NCI-H748 (cell line): Measurements from ENCODE around the gene ATP2C1.
"Not testable (repeated sequence)": the region's sequence is repeated elsewhere in the genome, so short reads cannot be mapped to it uniquely, and the experiment has no call there.

Source experiments
- DNase-seq: peaks from one replicate; lab custom pipeline; 2025; ENCODE audit not compliant: unreplicated experiment; lab: John Stamatoyannopoulos, UW

ATP2C1 gene

GRCh38 chr3:130972592-130972991 lies 78.7 kb downstream of the ATP2C1 start:
- not testable (repeated sequence) for DNase-seq

- no peak for DNase-seq
Measured at GRCh38 chr3:130973406-130973805, 79.5 kb downstream of the ATP2C1 start.

- DNase-seq, result no peak
Measured at GRCh38 chr3:130974201-130974600, 80.3 kb downstream of the ATP2C1 start.

- no peak for DNase-seq
Measured at GRCh38 chr3:130975251-130975650, 81.4 kb downstream of the ATP2C1 start.

GRCh38 chr3:130976706-130977105 lies 82.8 kb downstream of the ATP2C1 start:
- DNase-seq, result no peak

GRCh38 chr3:130979117-130979516 lies 85.2 kb downstream of the ATP2C1 start:
- DNase-seq, result no peak

- no peak for DNase-seq
Measured at GRCh38 chr3:130981469-130981868, 87.6 kb downstream of the ATP2C1 start.

- DNase-seq, result no peak
Measured at GRCh38 chr3:130990282-130990681, 96.4 kb downstream of the ATP2C1 start.

GRCh38 chr3:130991126-130991525 lies 97.2 kb downstream of the ATP2C1 start:
- DNase-seq, result no peak

GRCh38 chr3:130992344-130992743 lies 98.5 kb downstream of the ATP2C1 start:
- no peak for DNase-seq

GRCh38 chr3:130997289-130997688 lies 103.4 kb downstream of the ATP2C1 start:
- DNase-seq, result no peak

- DNase-seq, result no peak
Measured at GRCh38 chr3:131001071-131001470, 107.2 kb downstream of the ATP2C1 start.

GRCh38 chr3:131004603-131005002 lies 110.7 kb downstream of the ATP2C1 start:
- DNase-seq, result no peak

- DNase-seq, result no peak
Measured at GRCh38 chr3:131007256-131007655, 113.4 kb downstream of the ATP2C1 start.

GRCh38 chr3:131007782-131008181 lies 113.9 kb downstream of the ATP2C1 start:
- DNase-seq, result no peak

- DNase-seq, result no peak
Measured at GRCh38 chr3:131008326-131008725, 114.4 kb downstream of the ATP2C1 start.

GRCh38 chr3:131009698-131010097 lies 115.8 kb downstream of the ATP2C1 start:
- no peak for DNase-seq

GRCh38 chr3:131018970-131019369 lies 125.1 kb downstream of the ATP2C1 start:
- DNase-seq, result no peak

- no peak for DNase-seq
Measured at GRCh38 chr3:131020122-131020693, 126.3 kb downstream of the ATP2C1 start.

GRCh38 chr3:131025539-131025938 lies 131.7 kb downstream of the ATP2C1 start:
- no peak for DNase-seq

- DNase-seq, result peak; percentile 87
Measured at GRCh38 chr3:131026321-131027151, 132.7 kb downstream of the ATP2C1 start, which contains the start of the genes ASTE1 and NEK11. Gene ASTE1 (minus strand): TSS chr3:131026825. CDS start chr3:131025306, 1,519 bp downstream. Gene NEK11 (plus strand): TSS chr3:131026877. CDS start chr3:131029709, 2,832 bp downstream.

GRCh38 chr3:131028844-131029243 lies 135.0 kb downstream of the ATP2C1 start:
- no peak for DNase-seq
